H1 (cell line): Measurements from ENCODE around the gene HSCB. TPM values are rescaled to one million over a fixed set of nuclear protein-coding genes. Genes with fewer than 3 reads are reported as not detected.

Experiments
- CTCF ChIA-PET: fragments of 300-600 bp; sonication (Branson Sonifier 250); formaldehyde crosslinking; loops from one replicate; lab custom pipeline; 2021; ENCODE audit not compliant: partially characterized antibody; lab: Charles Lee
- POLR2A ChIA-PET: fragments of 300-600 bp; sonication (Branson Sonifier 250); formaldehyde crosslinking; loops from one replicate; lab custom pipeline; 2021; ENCODE audit warnings: inconsistent platforms; ENCODE audit not compliant: partially characterized antibody; lab: Charles Lee
- DNase-seq, 2 experiments: peaks; one replicate each; pipeline versions ENCODE4 v3.0.0 to v3.0.0-alpha.2; 2010 to 2022; ENCODE audit warnings: low spot score in 2 of 2, low read depth in 1 of 2, mixed read lengths in 1 of 2
- FAIRE-seq: peaks from 2 replicates; lab custom pipeline; 2011; peaks lifted over from hg19 to GRCh38; lab: Jason Lieb, UNC
- H2AFZ ChIP-seq: 2 replicates; pipeline ENCODE4 v1.8.1; 2012; ENCODE audit warnings: low read length, inconsistent platforms
- H2AK5ac ChIP-seq: 2 replicates; pipeline ENCODE4 v1.6.1; 2013; ENCODE audit warnings: low read depth, low read length
- H2BK120ac ChIP-seq: replicated peaks from 2 replicates; pipeline ENCODE3; 2013; ENCODE audit warnings: low read depth, low read length, inconsistent platforms
- H2BK12ac ChIP-seq: 2 replicates; pipeline ENCODE4 v1.6.1; 2013; ENCODE audit warnings: low read depth, low read length
- H2BK15ac ChIP-seq: 2 replicates; pipeline ENCODE4 v1.6.1; 2013; ENCODE audit warnings: low read length
- H2BK20ac ChIP-seq: 2 replicates; pipeline ENCODE4 v1.6.1; 2013; ENCODE audit warnings: low read length
- H2BK5ac ChIP-seq: 2 replicates; pipeline ENCODE4 v1.6.1; 2013; ENCODE audit warnings: low read depth, low read length
- H3K14ac ChIP-seq: 2 replicates; pipeline ENCODE4 v1.6.1; 2013; ENCODE audit warnings: inconsistent platforms; ENCODE audit not compliant: insufficient read length
- H3K18ac ChIP-seq: 2 replicates; pipeline ENCODE4 v1.6.1; 2013; ENCODE audit warnings: low read length; ENCODE audit errors: extremely low read depth
- H3K23ac ChIP-seq: 2 replicates; pipeline ENCODE4 v1.6.1; 2013; ENCODE audit warnings: inconsistent platforms; ENCODE audit not compliant: insufficient read length
- H3K23me2 ChIP-seq: 2 replicates; pipeline ENCODE4 v1.6.1; 2013; ENCODE audit warnings: low read depth, low read length
- H3K27ac ChIP-seq: 2 replicates; pipeline ENCODE4 v1.6.1; 2011; ENCODE audit warnings: low read depth, low read length, inconsistent platforms
- H3K27me3 ChIP-seq, 4 experiments: replicated peaks in 1 of 4; 1 replicate in 1 of 4; 2 replicates in 3 of 4; pipeline versions ENCODE4 v1.6.1 to v1.8.1; 2011 to 2013; ENCODE audit warnings: low read length in 3 of 4, mild to moderate bottlenecking in 3 of 4, inconsistent platforms in 2 of 4, mixed read lengths in 2 of 4, moderate library complexity in 1 of 4; ENCODE audit not compliant: control insufficient read depth in 3 of 4, insufficient read depth in 3 of 4; ENCODE audit errors: extremely low read depth in 1 of 4
- H3K36me3 ChIP-seq, 4 experiments: 2 replicates each; pipeline versions ENCODE4 v1.6.1 to v1.8.1; 2011 to 2013; ENCODE audit warnings: mild to moderate bottlenecking in 4 of 4, low read length in 3 of 4, moderate library complexity in 2 of 4, control low read depth in 1 of 4, inconsistent platforms in 1 of 4; ENCODE audit not compliant: insufficient read depth in 4 of 4, control insufficient read depth in 2 of 4
- H3K4ac ChIP-seq: replicated peaks from 2 replicates; pipeline ENCODE3; 2013; ENCODE audit warnings: low read length, low read depth, mixed read lengths, inconsistent platforms; ENCODE audit not compliant: insufficient read length
- H3K4me1 ChIP-seq, 4 experiments: replicated peaks in 1 of 4; 1 replicate in 1 of 4; 2 replicates in 3 of 4; pipeline versions ENCODE4 v1.6.1 to v1.8.1; 2011 to 2013; ENCODE audit warnings: low read length in 3 of 4, inconsistent platforms in 2 of 4, mixed read lengths in 1 of 4; ENCODE audit not compliant: insufficient read depth in 4 of 4, control insufficient read depth in 3 of 4
- H3K4me2 ChIP-seq, 2 experiments: 2 replicates each; pipeline versions ENCODE4 v1.6.1 to v1.8.1; 2011 to 2013; ENCODE audit warnings: low read depth in 2 of 2, low read length in 2 of 2, control low read depth in 1 of 2, inconsistent platforms in 1 of 2, mild to moderate bottlenecking in 1 of 2; ENCODE audit not compliant: insufficient read depth in 1 of 2
- H3K4me3 ChIP-seq, 4 experiments: fragments of 200-600, 300-600 bp in 1 of 4; sonication (generic), shearing (Covaris generic), sonication (Bioruptor Twin) in 1 of 4; 2 replicates each; pipeline versions ENCODE4 v1.5.1 to v1.8.1; 2011 to 2016; ENCODE audit warnings: low read length in 4 of 4, low read depth in 3 of 4, control low read depth in 2 of 4, inconsistent platforms in 2 of 4, mild to moderate bottlenecking in 2 of 4, mixed read lengths in 1 of 4, moderate library complexity in 1 of 4; ENCODE audit not compliant: insufficient read depth in 2 of 4; ENCODE audit errors: extremely low read depth in 1 of 4
- H3K56ac ChIP-seq: replicated peaks from 2 replicates; pipeline ENCODE3; 2013; ENCODE audit warnings: low read depth, mild to moderate bottlenecking, mixed read lengths, low read length, inconsistent platforms; ENCODE audit not compliant: insufficient read length
- H3K79me1 ChIP-seq: 2 replicates; pipeline ENCODE4 v1.6.1; 2013; ENCODE audit warnings: low read depth, low read length, control low read depth
- H3K79me2 ChIP-seq, 2 experiments: 2 replicates each; pipeline versions ENCODE4 v1.6.1 to v1.8.1; 2012 to 2013; ENCODE audit warnings: low read length in 2 of 2, mild to moderate bottlenecking in 2 of 2, inconsistent platforms in 1 of 2; ENCODE audit not compliant: insufficient read depth in 2 of 2, control insufficient read depth in 1 of 2
- H3K9ac ChIP-seq, 4 experiments: replicated peaks in 1 of 4; 1 replicate in 1 of 4; 2 replicates in 3 of 4; pipeline versions ENCODE4 v1.6.1 to v1.8.1; 2011 to 2013; ENCODE audit warnings: low read depth in 3 of 4, low read length in 3 of 4, control low read depth in 2 of 4, mild to moderate bottlenecking in 2 of 4, moderate library complexity in 2 of 4, inconsistent platforms in 1 of 4; ENCODE audit errors: extremely low read depth in 1 of 4
- H3K9me3 ChIP-seq, 2 experiments: 2 replicates each; pipeline versions ENCODE4 v1.6.1 to v1.8.1; 2012 to 2013; ENCODE audit warnings: mild to moderate bottlenecking in 2 of 2, moderate library complexity in 2 of 2, control low read depth in 1 of 2, inconsistent platforms in 1 of 2, low read depth in 1 of 2, low read length in 1 of 2, mixed read lengths in 1 of 2; ENCODE audit not compliant: insufficient read depth in 2 of 2
- H4K20me1 ChIP-seq, 2 experiments: replicated peaks in 1 of 2; 2 replicates each; pipeline versions ENCODE3 to v1.8.1; 2011 to 2013; ENCODE audit warnings: inconsistent platforms in 2 of 2, low read length in 2 of 2, mild to moderate bottlenecking in 1 of 2; ENCODE audit not compliant: insufficient read depth in 2 of 2, control insufficient read depth in 1 of 2
- H4K5ac ChIP-seq: 2 replicates; pipeline ENCODE4 v1.6.1; 2013; ENCODE audit warnings: low read length, low read depth, mixed read lengths, inconsistent platforms; ENCODE audit not compliant: insufficient read length
- H4K8ac ChIP-seq: 2 replicates; pipeline ENCODE4 v1.8.0; 2013; ENCODE audit warnings: mild to moderate bottlenecking, moderate library complexity, low read length, inconsistent platforms; ENCODE audit not compliant: insufficient read depth; ENCODE audit errors: extremely low read depth
- H4K91ac ChIP-seq: replicated peaks from 2 replicates; pipeline ENCODE3; 2013; ENCODE audit warnings: low read length, mixed read lengths, inconsistent platforms; ENCODE audit not compliant: insufficient read length
- ATF2 ChIP-seq: IDR thresholded peaks from 2 replicates; pipeline ENCODE4 v1.6.1; 2012; ENCODE audit warnings: low read length, inconsistent platforms
- BACH1 ChIP-seq: IDR thresholded peaks from 2 replicates; pipeline ENCODE4 v1.6.1; 2012; ENCODE audit warnings: low read length, improper control_type of control experiment
- CEBPB ChIP-seq: IDR thresholded peaks from 2 replicates; pipeline ENCODE4 v1.6.1; 2012; ENCODE audit warnings: low read depth, low read length
- CTCF ChIP-seq, 3 experiments: IDR thresholded peaks; 1 replicate in 2 of 3; 2 replicates in 1 of 3; pipeline versions ENCODE4 v1.5.1 to v1.6.1; 2011; ENCODE audit warnings: low read length in 3 of 3, mild to moderate bottlenecking in 3 of 3, inconsistent platforms in 2 of 3, low read depth in 1 of 3, moderate library complexity in 1 of 3; ENCODE audit not compliant: insufficient read depth in 1 of 3; ENCODE audit errors: control extremely low read depth in 1 of 3
- EP300 ChIP-seq, 2 experiments: IDR thresholded peaks; 1 replicate in 1 of 2; 2 replicates in 1 of 2; pipeline ENCODE4 v1.6.1; 2011 to 2012; ENCODE audit warnings: low read depth in 2 of 2, low read length in 2 of 2, mild to moderate bottlenecking in 2 of 2, borderline replicate concordance in 1 of 2, inconsistent platforms in 1 of 2, moderate library complexity in 1 of 2
- JUND ChIP-seq: IDR thresholded peaks from 2 replicates; pipeline ENCODE4 v1.6.1; 2011; ENCODE audit warnings: mild to moderate bottlenecking, improper control_type of control experiment, low read length
- POLR2A ChIP-seq, 2 experiments: IDR thresholded peaks; 1 replicate in 1 of 2; 2 replicates in 1 of 2; pipeline ENCODE4 v1.6.1; 2011; ENCODE audit warnings: low read depth in 2 of 2, low read length in 2 of 2, mild to moderate bottlenecking in 2 of 2; ENCODE audit errors: control extremely low read depth in 1 of 2
- SAP30 ChIP-seq: fragments of 300-600 bp; sonication (generic); IDR thresholded peaks from 2 replicates; pipeline ENCODE4 v1.7.1; 2012; ENCODE audit warnings: low read length, moderate library complexity, mild to moderate bottlenecking, inconsistent platforms; ENCODE audit not compliant: insufficient read depth, insufficient replicate concordance
- TEAD4 ChIP-seq: IDR thresholded peaks from 2 replicates; pipeline ENCODE4 v1.6.1; 2012; ENCODE audit warnings: low read depth, low read length, inconsistent platforms, mixed read lengths
- WGBS, 2 experiments: shearing (Covaris generic) in 1 of 2; methylation state at CpG; one replicate each; pipeline versions ENCODE4 v1.1.6 to v1.1.7; 2013 to 2015; ENCODE audit warnings: low lambda C conversion rate in 2 of 2, mixed read lengths in 2 of 2, inconsistent platforms in 1 of 2, low coverage in 1 of 2, missing lambda C conversion rate in 1 of 2; ENCODE audit not compliant: insufficient replicate concordance in 2 of 2, insufficient coverage in 1 of 2, insufficient read length in 1 of 2; ENCODE audit errors: extremely low coverage in 1 of 2, missing lambda C conversion rate in 1 of 2; 5-methylcytosine and 5-hydroxymethylcytosine counted together
- polyA plus RNA-seq, 7 experiments: library from polyadenylated mRNA; depleted of rRNA in 3 of 7; stranded (reverse) in 5 of 7; unstranded in 2 of 7; fragments of >200 nt in 5 of 7; fragments of 200-250 nt in 2 of 7; gene quantifications; 1 replicate in 5 of 7; 2 replicates in 1 of 7; 4 replicates in 1 of 7; pipeline versions ENCODE4 v1.2.1 to v1.2.3, GENCODE V29; 2011 to 2013; ENCODE audit warnings: missing spikeins in 2 of 7, mixed read lengths in 2 of 7
- total RNA-seq: library from RNA; stranded (reverse); fragmentation: NEBNext Ultra II Directional; extraction: Animal tissue kit (Norgen Biotek cat#: 25700); gene quantifications from 2 replicates; pipeline ENCODE4 v1.2.1, GENCODE V29; 2021

Gene HSCB
- total and polyA plus RNA-seq, 2 of the 8 experiments (the other 6 are each of a cell fraction or from before 2014, with no cell fraction given): 14.7 to 16.6 TPM

GRCh38 chr22:28780296-28780695, 38.5 kb downstream of the HSCB start:
- no peak for DNase-seq
- H3K27me3 ChIP-seq: no peaks in the 10 kb centered on the region
- 88% methylated on average over 1 of the region's 1 CpG; no CpG with 5 or more reads in 1 of the 2 experiments for WGBS, 2 experiments
- no peak overlapping the region for H3K56ac ChIP-seq
- H2BK5ac ChIP-seq: no peak overlapping the region
- no peak overlapping the region for H4K5ac ChIP-seq
- no peaks in the 10 kb centered on the region; the same call in 1 of the 2 replicates for H3K79me1 ChIP-seq
- no peaks in the 10 kb centered on the region for H3K9me3 ChIP-seq
- H2BK120ac ChIP-seq: no peak overlapping the region
- peaks cover 9 to 53% (median 29%) of the 10 kb centered on the region in 4 experiments for H3K36me3 ChIP-seq
- H3K9ac ChIP-seq: no peak overlapping the region
- peaks cover 2 to 6% of the 10 kb centered on the region in 2 experiments for H4K20me1 ChIP-seq
- no peak for FAIRE-seq
- ChIA-PET CTCF (interaction anchor here (0.9 kb wide), 1 partner anchor 10 kb away, joined by 3 read pairs; no protein-coding TSS in a partner anchor), POLR2A (interaction anchor here (0.9 to 2.9 kb wide), 6 partner anchors 15 to 57 kb away, joined by 3 to 13 read pairs (median 4); partner anchors contain the start of gene XBP1)
- no peak overlapping the region for H2BK15ac ChIP-seq
- no peak overlapping the region for H4K8ac ChIP-seq
- no peak overlapping the region for H3K4me2 ChIP-seq
- H3K23ac ChIP-seq: no peak overlapping the region
- H3K14ac ChIP-seq: no peak overlapping the region
- H3K27ac ChIP-seq: no peak overlapping the region
- no peak overlapping the region for H2AK5ac ChIP-seq
- no peak overlapping the region for H3K4me3 ChIP-seq
- no peak overlapping the region for H3K4ac ChIP-seq
- no peaks in the 10 kb centered on the region for H3K23me2 ChIP-seq
- peaks cover 0 to 22% of the 10 kb centered on the region in 2 experiments; a peak in 1 of 4 replicates for H3K79me2 ChIP-seq
- H2BK20ac ChIP-seq: no peak overlapping the region
- no peak overlapping the region for H2AFZ ChIP-seq
- H3K18ac ChIP-seq: no peak overlapping the region
- H2BK12ac ChIP-seq: no peak overlapping the region
- H4K91ac ChIP-seq: no peak overlapping the region
- no peaks in the 10 kb centered on the region for H3K4me1 ChIP-seq
- TF ChIP-seq CEBPB (no peak), SAP30 (no peak), JUND (no peak), CTCF (IDR thresholded peaks at IDR 0.05; ENCODE audit: control extremely low read depth in 1 of 3, insufficient read depth in 1 of 3, low read depth in 1 of 3, low read length in 3 of 3) (no peak), POLR2A (IDR thresholded peaks at IDR 0.05; ENCODE audit: control extremely low read depth in 1 of 2, low read depth in 2 of 2, low read length in 2 of 2) (no peak), ATF2 (no peak), BACH1 (no peak), EP300 (IDR thresholded peaks at IDR 0.05; ENCODE audit: borderline replicate concordance in 1 of 2, low read depth in 2 of 2, low read length in 2 of 2) (no peak), TEAD4 (no peak)
